ENCODE results near the gene ZBTB17.
"Not testable (repeated sequence)": the region's sequence is repeated elsewhere in the genome, so short reads cannot be mapped to it uniquely, and the experiment has no call there.

ZBTB17 gene

DNA sequence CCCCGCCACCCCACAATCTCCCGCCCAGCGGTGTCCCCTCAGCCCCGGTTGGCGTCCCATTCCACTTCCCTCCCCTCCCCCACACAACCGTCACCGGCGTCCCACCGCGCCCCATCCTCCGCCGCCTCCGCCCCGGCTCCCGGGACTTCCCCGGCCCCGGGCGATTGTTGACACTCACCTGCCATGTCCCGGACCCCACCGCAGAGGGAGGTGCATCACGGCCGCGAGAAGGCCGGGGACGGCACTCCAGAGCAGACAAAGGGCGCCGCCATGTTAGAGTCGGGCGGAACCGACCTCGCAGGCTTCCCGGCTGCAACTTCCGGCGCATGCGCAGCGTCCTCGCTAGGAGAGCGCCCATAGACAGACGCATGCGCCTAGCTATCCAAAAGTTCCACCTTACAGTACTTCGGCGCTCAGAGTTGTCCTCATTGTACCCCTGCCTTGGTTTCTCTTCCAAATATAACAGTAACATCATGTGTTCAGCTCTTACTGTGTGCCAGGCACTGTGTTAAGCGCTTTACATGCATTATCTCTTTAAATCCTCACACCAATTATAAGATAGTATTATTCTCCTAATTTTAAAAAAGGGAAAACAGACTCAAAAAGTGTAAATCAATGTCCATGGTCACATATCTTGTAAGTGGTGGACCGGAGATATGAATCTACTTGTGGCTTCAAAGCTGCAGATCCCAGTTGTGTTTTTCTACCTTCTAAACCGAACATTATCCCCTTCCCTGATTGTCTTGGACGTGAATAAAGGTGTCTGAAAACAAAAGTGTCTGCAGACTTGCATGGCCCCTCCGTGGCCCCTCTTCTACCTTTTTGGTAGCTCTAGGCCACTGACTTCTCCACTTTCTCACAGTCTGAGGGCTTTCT is at the start of gene ZBTB17:
Gene ZBTB17 (minus strand): TSS at position 297 of the 876 bp plus-strand sequence. CDS start 27,606 bp downstream, outside the sequence.
- Histone ChIP-seq H3K4me1 (ENCODE audit: control insufficient read depth, insufficient read depth, low read length) (no peaks in the 10 kb centered on the region), H3K27me3 (ENCODE audit: control insufficient read depth, insufficient read depth, low read length) (no peaks in the 10 kb centered on the region), H3K36me3 (ENCODE audit: control insufficient read depth, insufficient read depth, low read length) (peaks cover 4% of the 10 kb centered on the region; the same call in 1 of the 2 replicates), H3K9me3 (ENCODE audit: control insufficient read depth, insufficient read depth, low read length) (no peaks in the 10 kb centered on the region), H3K4me3 (ENCODE audit: low read length) (peak within 1 kb of the TSS; percentile 87; the same call in 1 of the 2 replicates), H3K27ac (ENCODE audit: low read length) (no peak within 1 kb of the TSS)
- peak; percentile 90 for DNase-seq (ENCODE audit: low read depth, low spot score)
- no CpG with 5 or more reads among the region's 47 CpGs for WGBS (ENCODE audit: insufficient coverage, insufficient read length)

DNA sequence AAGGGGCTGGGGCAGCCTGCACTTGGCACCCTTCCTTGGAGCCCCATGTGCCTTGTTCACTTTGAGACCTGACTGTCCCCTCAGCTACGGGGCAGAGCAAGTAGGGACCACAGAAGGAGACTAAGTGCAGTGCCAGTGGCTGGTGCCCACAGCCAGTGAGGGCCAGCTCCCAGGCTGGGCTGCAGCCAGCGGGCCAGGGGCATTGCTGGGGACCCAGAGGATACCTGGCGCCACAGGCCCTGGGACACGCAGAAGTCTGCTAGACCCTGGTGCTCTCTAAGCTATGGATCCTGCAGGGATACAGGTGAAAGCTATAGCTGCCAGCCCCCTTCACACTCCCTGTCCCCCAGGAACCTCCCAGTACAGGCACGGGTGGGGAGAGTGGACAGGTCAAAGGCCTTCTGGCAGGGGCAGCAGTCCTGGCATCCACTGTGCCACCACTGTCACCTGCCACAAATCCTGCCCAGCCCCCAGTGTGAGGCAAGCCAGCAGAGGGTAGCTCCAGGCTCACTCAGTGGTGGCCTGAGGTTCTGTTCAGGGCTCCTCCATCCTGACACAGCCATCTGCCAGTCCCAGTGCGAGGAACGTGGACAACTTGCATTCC is 47.3 kb upstream of the ZBTB17 start:
- no CpG with 5 or more reads among the region's 7 CpGs for WGBS (ENCODE audit: insufficient coverage, insufficient read length)
- DNase-seq (ENCODE audit: low read depth, low spot score) = no peak
- H3K27ac ChIP-seq (ENCODE audit: low read length) = no peak overlapping the region
- no peaks in the 10 kb centered on the region for H3K9me3 ChIP-seq (ENCODE audit: control insufficient read depth, insufficient read depth, low read length)
- no peaks in the 10 kb centered on the region for H3K27me3 ChIP-seq (ENCODE audit: control insufficient read depth, insufficient read depth, low read length)
- H3K36me3 ChIP-seq (ENCODE audit: control insufficient read depth, insufficient read depth, low read length) = no peaks in the 10 kb centered on the region; the same call in 1 of the 2 replicates
- peaks cover 8% of the 10 kb centered on the region for H3K4me1 ChIP-seq (ENCODE audit: control insufficient read depth, insufficient read depth, low read length)
- H3K4me3 ChIP-seq (ENCODE audit: low read length) = no peak overlapping the region

DNA sequence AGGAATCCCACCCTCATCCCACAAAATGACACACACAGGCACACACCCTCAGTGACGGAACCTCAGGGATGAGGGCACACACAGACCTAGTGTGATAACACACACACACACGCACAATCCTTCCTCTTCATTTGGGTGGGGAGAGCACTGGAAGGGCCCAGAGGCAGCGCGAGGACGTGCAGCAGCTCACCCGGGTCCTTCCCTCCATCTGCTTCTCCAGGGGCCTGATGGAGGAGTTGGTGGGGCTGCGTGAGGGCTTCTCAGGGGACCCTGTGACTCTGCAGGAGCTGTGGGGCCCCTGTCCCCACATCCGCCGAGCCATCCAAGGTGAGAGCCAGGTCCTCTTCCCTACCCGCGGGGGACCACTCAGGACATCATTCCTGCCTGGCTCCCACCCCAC is 46.5 kb upstream of the ZBTB17 start:
- WGBS (ENCODE audit: insufficient coverage, insufficient read length) = no CpG with 5 or more reads among the region's 11 CpGs
- H3K4me3 ChIP-seq (ENCODE audit: low read length) = no peak overlapping the region
- no peaks in the 10 kb centered on the region for H3K27me3 ChIP-seq (ENCODE audit: control insufficient read depth, insufficient read depth, low read length)
- DNase-seq (ENCODE audit: low read depth, low spot score) = no peak
- H3K9me3 ChIP-seq (ENCODE audit: control insufficient read depth, insufficient read depth, low read length) = no peaks in the 10 kb centered on the region
- H3K4me1 ChIP-seq (ENCODE audit: control insufficient read depth, insufficient read depth, low read length) = peaks cover 5% of the 10 kb centered on the region
- H3K27ac ChIP-seq (ENCODE audit: low read length) = no peak overlapping the region
- no peaks in the 10 kb centered on the region; the same call in 1 of the 2 replicates for H3K36me3 ChIP-seq (ENCODE audit: control insufficient read depth, insufficient read depth, low read length)

DNA sequence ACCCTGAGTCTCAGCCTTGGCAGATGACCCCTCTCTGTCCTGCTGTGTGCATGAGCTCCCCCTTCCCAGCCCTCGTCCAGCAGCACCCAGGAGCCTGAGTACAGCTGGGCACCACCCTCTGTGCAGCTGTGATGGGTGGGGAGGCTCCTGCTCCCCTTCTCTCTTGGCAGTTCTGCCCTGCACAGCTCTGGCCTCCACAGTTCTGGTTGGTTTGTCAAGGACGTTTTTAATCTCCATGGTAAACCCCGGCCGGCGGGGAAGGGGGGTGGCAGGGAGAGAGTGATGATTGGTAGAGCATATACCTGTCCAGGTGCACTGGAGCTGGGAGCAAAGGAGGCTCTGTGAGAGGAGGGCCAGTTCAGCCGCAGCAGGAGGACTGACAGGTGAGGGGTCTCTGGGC is 45.8 kb upstream of the ZBTB17 start, which contains the start of gene CLCNKA:
Gene CLCNKA (plus strand): TSS at position 356 of the 400 bp plus-strand sequence. CDS start 584 bp downstream, outside the sequence.
- Histone ChIP-seq H3K27me3 (ENCODE audit: control insufficient read depth, insufficient read depth, low read length) (no peaks in the 10 kb centered on the region), H3K36me3 (ENCODE audit: control insufficient read depth, insufficient read depth, low read length) (no peaks in the 10 kb centered on the region; the same call in 1 of the 2 replicates), H3K4me3 (ENCODE audit: low read length) (no peak within 1 kb of the TSS), H3K9me3 (ENCODE audit: control insufficient read depth, insufficient read depth, low read length) (no peaks in the 10 kb centered on the region), H3K4me1 (ENCODE audit: control insufficient read depth, insufficient read depth, low read length) (peaks cover 7% of the 10 kb centered on the region), H3K27ac (ENCODE audit: low read length) (no peak within 1 kb of the TSS)
- no CpG with 5 or more reads among the region's 6 CpGs for WGBS (ENCODE audit: insufficient coverage, insufficient read length)
- DNase-seq (ENCODE audit: low read depth, low spot score) = no peak

DNA sequence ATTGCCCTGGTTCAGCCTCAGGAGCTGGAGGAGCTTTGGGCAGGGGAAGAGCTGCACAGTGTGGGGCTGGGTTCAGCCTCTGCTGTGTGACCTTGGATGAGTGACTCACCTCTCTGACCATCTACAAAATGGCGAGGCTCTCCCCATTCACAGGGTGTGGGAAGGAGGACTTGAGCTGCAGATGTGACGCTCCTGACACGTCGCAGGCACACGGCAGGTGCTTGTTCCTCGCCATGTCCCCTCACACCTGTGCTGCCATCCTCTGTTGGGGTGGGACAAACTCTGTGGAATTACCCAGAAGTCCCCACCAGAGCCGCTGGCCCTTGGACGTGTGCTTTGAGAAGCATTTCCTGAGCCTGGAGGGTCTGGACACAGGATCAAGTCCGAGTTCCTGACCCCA is 45.0 kb upstream of the ZBTB17 start:
- WGBS (ENCODE audit: insufficient coverage, insufficient read length) = no CpG with 5 or more reads among the region's 9 CpGs
- not testable (repeated sequence) for H3K4me1 ChIP-seq (ENCODE audit: control insufficient read depth, insufficient read depth, low read length); H3K27me3 ChIP-seq (ENCODE audit: control insufficient read depth, insufficient read depth, low read length)

DNA sequence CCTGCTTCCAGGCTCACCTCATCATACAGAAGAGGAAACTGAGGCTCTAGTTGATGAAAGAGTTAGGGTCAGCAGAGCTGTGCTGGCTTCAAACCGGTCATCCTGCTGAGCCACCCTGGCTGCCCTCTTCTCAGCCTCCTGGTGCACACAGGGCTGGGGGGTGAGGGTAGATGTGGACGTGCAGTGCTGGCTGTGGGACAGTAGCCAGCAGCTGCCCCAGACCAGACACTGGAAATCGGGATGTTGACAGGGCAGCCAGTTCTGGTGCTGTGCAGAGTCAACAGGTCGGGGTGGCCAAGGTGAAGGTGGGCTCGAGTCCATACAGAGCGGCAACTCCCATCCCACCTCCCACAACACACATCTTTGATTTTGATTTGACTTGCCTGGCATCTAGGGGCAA is 44.4 kb upstream of the ZBTB17 start:
- no peaks in the 10 kb centered on the region for H3K27me3 ChIP-seq (ENCODE audit: control insufficient read depth, insufficient read depth, low read length)
- DNase-seq (ENCODE audit: low read depth, low spot score) = no peak
- H3K4me1 ChIP-seq (ENCODE audit: control insufficient read depth, insufficient read depth, low read length) = peaks cover 8% of the 10 kb centered on the region
- no peaks in the 10 kb centered on the region; the same call in 1 of the 2 replicates for H3K36me3 ChIP-seq (ENCODE audit: control insufficient read depth, insufficient read depth, low read length)
- H3K4me3 ChIP-seq (ENCODE audit: low read length) = no peak overlapping the region
- H3K9me3 ChIP-seq (ENCODE audit: control insufficient read depth, insufficient read depth, low read length) = no peaks in the 10 kb centered on the region
- no peak overlapping the region for H3K27ac ChIP-seq (ENCODE audit: low read length)
- WGBS (ENCODE audit: insufficient coverage, insufficient read length) = no CpG with 5 or more reads among the region's 6 CpGs

More for the DNA sequence above, 45.0 kb upstream of the ZBTB17 start:
- not testable (repeated sequence) for H3K4me3 ChIP-seq (ENCODE audit: low read length); DNase-seq (ENCODE audit: low read depth, low spot score); H3K27ac ChIP-seq (ENCODE audit: low read length); H3K9me3 ChIP-seq (ENCODE audit: control insufficient read depth, insufficient read depth, low read length); H3K36me3 ChIP-seq (ENCODE audit: control insufficient read depth, insufficient read depth, low read length)

DNA sequence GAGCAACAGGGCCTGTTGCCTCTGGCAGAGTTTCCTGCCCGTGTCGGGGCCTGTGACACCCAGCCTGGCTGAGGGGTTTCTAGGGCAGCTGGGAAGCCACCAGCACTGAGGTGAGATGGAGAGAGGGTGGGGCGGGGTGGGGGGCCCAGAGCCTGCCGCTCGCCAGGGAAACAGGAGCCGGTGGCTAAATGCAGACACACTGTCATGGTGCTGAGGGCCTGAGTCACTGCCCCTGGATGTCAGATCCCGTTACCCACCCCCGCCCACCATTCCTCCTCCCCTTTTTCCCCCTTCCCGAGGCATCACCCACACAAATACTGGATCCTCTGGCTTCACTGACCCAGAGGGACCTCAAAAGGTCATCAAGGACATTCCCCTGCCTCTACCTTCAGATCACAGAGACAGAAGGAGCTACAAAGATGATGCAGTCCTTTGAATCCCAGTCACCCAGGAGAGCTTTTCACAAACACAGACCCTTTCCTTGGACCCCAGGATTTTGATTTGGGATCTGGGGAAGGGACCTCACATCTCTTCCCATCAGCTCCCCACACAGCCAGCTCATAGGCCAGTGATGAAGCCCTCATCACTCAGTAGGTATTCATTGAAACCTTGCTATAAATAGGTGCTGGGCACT is 43.9 kb upstream of the ZBTB17 start:
- H3K4me1 ChIP-seq (ENCODE audit: control insufficient read depth, insufficient read depth, low read length) = peaks cover 8% of the 10 kb centered on the region

DNA sequence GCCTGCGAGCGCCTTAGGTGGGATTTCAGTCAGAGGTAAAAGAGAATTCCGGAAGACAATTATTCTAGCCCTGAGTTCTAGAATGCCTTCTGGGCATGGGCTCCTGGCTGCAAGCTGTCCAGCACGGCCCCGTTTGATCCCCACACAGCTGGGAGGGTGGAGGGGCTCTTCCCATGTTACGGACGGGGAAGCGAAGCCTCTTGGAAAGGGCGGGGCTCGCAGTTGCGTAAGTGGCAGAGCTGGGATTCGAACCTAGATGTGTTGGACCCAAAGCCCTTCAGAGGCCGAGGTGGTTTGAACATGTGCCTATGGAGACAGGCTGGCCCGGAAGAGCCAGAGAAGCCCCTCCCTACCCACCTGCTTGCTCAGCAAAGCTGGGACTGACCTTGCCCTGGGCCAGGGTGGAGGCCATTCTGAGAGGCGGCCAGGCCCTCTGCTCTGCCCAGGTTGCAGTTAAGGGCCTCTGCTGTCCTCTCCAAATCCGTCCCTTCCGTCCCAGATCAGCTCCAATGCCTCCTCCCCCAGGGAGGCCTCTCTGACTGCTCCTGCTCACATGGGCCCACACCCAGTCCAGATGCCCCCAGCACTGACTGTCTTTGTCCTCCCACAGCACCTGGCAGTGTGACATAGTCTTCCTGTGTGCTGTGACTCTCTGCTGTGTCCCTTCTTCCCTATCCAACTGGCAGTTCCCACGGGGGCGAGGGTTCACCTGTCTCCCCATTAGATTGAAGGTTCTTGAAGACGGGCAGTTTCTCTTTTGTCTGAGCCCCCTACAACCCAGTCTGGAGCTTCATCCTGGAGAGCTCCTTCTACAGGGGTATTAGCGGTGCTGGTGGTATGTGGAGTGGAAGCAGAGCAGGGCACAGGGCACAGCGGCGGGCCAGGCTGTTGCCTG is 43.1 kb upstream of the ZBTB17 start:
- Histone ChIP-seq H3K36me3 (ENCODE audit: control insufficient read depth, insufficient read depth, low read length) (no peaks in the 10 kb centered on the region), H3K4me1 (ENCODE audit: control insufficient read depth, insufficient read depth, low read length) (peaks cover 8% of the 10 kb centered on the region), H3K4me3 (ENCODE audit: low read length) (no peak overlapping the region), H3K9me3 (ENCODE audit: control insufficient read depth, insufficient read depth, low read length) (no peaks in the 10 kb centered on the region), H3K27ac (ENCODE audit: low read length) (no peak overlapping the region), H3K27me3 (ENCODE audit: control insufficient read depth, insufficient read depth, low read length) (no peaks in the 10 kb centered on the region)
- DNase-seq (ENCODE audit: low read depth, low spot score) = no peak
- WGBS (ENCODE audit: insufficient coverage, insufficient read length) = no CpG with 5 or more reads among the region's 23 CpGs

More for the DNA sequence above, 43.9 kb upstream of the ZBTB17 start:
- Histone ChIP-seq H3K27me3 (ENCODE audit: control insufficient read depth, insufficient read depth, low read length) (no peaks in the 10 kb centered on the region), H3K36me3 (ENCODE audit: control insufficient read depth, insufficient read depth, low read length) (no peaks in the 10 kb centered on the region; the same call in 1 of the 2 replicates), H3K4me3 (ENCODE audit: low read length) (no peak overlapping the region), H3K27ac (ENCODE audit: low read length) (no peak overlapping the region), H3K9me3 (ENCODE audit: control insufficient read depth, insufficient read depth, low read length) (no peaks in the 10 kb centered on the region)
- WGBS (ENCODE audit: insufficient coverage, insufficient read length) = no CpG with 5 or more reads among the region's 9 CpGs
- DNase-seq (ENCODE audit: low read depth, low spot score) = no peak

DNA sequence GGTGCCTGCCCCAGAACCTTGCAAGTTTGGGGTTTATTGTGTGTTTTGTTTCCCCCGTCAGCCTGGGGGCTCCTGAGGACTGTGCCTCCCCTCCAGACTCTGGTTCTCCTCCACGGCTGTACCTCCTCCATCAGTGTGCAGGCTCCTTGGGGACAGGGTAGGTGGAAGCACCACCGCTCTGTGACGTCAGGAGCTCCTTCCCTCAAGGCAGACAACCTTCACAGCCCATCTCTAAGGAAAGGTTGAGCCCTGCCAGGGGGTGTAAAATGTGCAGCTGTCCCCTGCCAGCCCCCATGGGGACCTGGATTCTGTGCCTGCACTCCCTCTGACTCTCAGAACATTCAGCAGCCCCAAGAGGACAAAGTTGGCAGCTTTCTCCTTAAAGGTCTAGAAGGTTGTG is 42.4 kb upstream of the ZBTB17 start:
- H3K27me3 ChIP-seq (ENCODE audit: control insufficient read depth, insufficient read depth, low read length) = no peaks in the 10 kb centered on the region
- H3K4me3 ChIP-seq (ENCODE audit: low read length) = no peak overlapping the region
- DNase-seq (ENCODE audit: low read depth, low spot score) = no peak
- H3K27ac ChIP-seq (ENCODE audit: low read length) = no peak overlapping the region
- no peaks in the 10 kb centered on the region for H3K36me3 ChIP-seq (ENCODE audit: control insufficient read depth, insufficient read depth, low read length)
- WGBS (ENCODE audit: insufficient coverage, insufficient read length) = no CpG with 5 or more reads among the region's 4 CpGs
- peaks cover 9% of the 10 kb centered on the region for H3K4me1 ChIP-seq (ENCODE audit: control insufficient read depth, insufficient read depth, low read length)
- no peaks in the 10 kb centered on the region for H3K9me3 ChIP-seq (ENCODE audit: control insufficient read depth, insufficient read depth, low read length)
